Breast epithelium (tissue), 3 donors: Measurements from ENCODE around the gene SYT7.

Experiments used
- POLR2A ChIP-seq: fragments of 450-650 bp; IDR thresholded peaks from one replicate; pipeline ENCODE4 v1.6.1; 2016; ENCODE audit warnings: antibody characterized with exemption, mild to moderate bottlenecking, moderate library complexity
- POLR2AphosphoS5 ChIP-seq, 3 donors: sonication (generic); formaldehyde crosslinking; IDR thresholded peaks; one replicate each; pipeline ENCODE4 v1.6.1; 2017; ENCODE audit warnings: antibody characterized with exemption in 3 of 3
- TF ChIP-seq, protein P1 (sequence below), 3 donors: fragments of 450-650 bp; IDR thresholded peaks; one replicate each; pipeline ENCODE4 v1.5.1; 2016 to 2017; ENCODE audit warnings: antibody characterized with exemption in 3 of 3, mild to moderate bottlenecking in 3 of 3, moderate library complexity in 3 of 3

DNA sequence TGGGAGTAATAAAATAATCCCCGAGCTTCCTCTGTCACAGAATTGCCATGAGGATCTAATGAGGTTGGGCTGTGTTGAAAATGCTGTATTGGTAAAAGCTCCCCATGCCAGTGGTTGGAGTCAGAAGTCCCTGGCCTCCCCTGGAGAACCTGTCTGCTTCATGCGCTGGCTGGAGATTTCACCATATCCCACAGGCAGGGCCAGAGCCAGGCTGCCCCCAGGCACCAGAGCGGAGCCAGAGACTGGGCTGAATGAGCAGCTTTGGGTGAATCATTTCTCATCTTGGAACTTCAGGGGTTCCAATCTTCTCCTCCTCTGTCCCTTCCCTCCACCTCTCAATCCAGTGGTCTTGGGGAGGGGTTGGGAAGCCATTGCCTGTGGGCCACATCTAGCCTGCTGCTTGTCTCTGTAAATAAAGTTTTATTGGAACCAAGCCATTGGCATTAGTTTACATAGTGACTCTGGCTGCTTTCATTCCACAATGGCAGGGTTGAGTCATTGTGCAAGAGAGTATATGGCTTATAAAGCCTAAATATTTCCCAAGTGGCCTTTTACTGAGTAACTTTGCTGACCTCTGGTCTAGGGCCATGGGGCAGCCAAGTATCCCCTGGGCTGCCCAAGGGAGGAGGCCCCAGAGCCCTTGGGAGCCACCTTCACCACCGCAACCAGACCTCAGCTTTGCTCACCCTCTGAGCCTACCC, 37.1 kb downstream of the SYT7 start:
- TF ChIP-seq POLR2A, result no peak
- TF ChIP-seq, protein P1, sequence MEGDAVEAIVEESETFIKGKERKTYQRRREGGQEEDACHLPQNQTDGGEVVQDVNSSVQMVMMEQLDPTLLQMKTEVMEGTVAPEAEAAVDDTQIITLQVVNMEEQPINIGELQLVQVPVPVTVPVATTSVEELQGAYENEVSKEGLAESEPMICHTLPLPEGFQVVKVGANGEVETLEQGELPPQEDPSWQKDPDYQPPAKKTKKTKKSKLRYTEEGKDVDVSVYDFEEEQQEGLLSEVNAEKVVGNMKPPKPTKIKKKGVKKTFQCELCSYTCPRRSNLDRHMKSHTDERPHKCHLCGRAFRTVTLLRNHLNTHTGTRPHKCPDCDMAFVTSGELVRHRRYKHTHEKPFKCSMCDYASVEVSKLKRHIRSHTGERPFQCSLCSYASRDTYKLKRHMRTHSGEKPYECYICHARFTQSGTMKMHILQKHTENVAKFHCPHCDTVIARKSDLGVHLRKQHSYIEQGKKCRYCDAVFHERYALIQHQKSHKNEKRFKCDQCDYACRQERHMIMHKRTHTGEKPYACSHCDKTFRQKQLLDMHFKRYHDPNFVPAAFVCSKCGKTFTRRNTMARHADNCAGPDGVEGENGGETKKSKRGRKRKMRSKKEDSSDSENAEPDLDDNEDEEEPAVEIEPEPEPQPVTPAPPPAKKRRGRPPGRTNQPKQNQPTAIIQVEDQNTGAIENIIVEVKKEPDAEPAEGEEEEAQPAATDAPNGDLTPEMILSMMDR (IDR thresholded peaks at IDR 0.05), result no peak
- no peak for TF ChIP-seq POLR2AphosphoS5 (IDR thresholded peaks at IDR 0.05)
